BJ (cell line): ENCODE data around the gene MAML1. TPM values are rescaled to one million over a fixed set of nuclear protein-coding genes. Genes with fewer than 3 reads are reported as not detected.

ENCODE experiments used
- polyA plus RNA-seq: library from polyadenylated mRNA; depleted of rRNA; stranded (reverse); fragments of >200 nt; gene quantifications from 2 replicates; pipeline ENCODE4 v1.2.3, GENCODE V29; 2011; rRNA removed
- small RNA-seq: library from RNA; depleted of rRNA; stranded (forward); fragments of <200 nt; gene quantifications from one replicate; pipeline ENCODE3, GENCODE V24; 2012; ENCODE audit warnings: low replicate concordance, low read depth; ENCODE audit not compliant: insufficient read length

The MAML1 gene
- polyA plus RNA-seq, 1 experiment: 5.3 TPM

Small RNAs within 50 kb of the gene (small RNA-seq; reads per million reads assigned to genes)
- gene MIR1229: 0.63 reads per million

Other genes with a start within 250 kb of the MAML1 start
- gene RUFY1, start 182.3 kb upstream of the MAML1 start, polyA plus RNA-seq: 25.6 and 26.4 TPM in 2 replicates
- 142 and 247 TPM in 2 replicates for gene HNRNPH1, start 109.2 kb upstream of the MAML1 start, polyA plus RNA-seq
- not detected in 2 replicates for gene CBY3, start 51.8 kb upstream of the MAML1 start, polyA plus RNA-seq
- 502 and 974 TPM in 2 replicates for gene CANX, start 33.9 kb upstream of the MAML1 start, polyA plus RNA-seq
- 0.49 and 0.88 TPM in 2 replicates for gene LTC4S, start 61.2 kb downstream of the MAML1 start, polyA plus RNA-seq
- 91.7 and 131 TPM in 2 replicates for gene MGAT4B, start 74.0 kb downstream of the MAML1 start, polyA plus RNA-seq
- gene SQSTM1, start 88.1 kb downstream of the MAML1 start, polyA plus RNA-seq: 307 and 361 TPM in 2 replicates
- 12.6 and 14.1 TPM in 2 replicates for gene MRNIP, start 126.0 kb downstream of the MAML1 start, polyA plus RNA-seq
- gene TBC1D9B, start 175.1 kb downstream of the MAML1 start, polyA plus RNA-seq: 53.2 and 89.0 TPM in 2 replicates